Esophagus muscularis mucosa (tissue), 4 donors: ENCODE measurements around the gene PRKD1. TPM values are rescaled to one million over a fixed set of nuclear protein-coding genes. Genes with fewer than 3 reads are reported as not detected.
A peak's percentile ranks its signal among the peaks of the same experiment; 100 is the strongest.

Source experiments
- DNase-seq: peaks from one replicate; pipeline ENCODE4 v3.0.0-alpha.2; 2017; ENCODE audit errors: extremely low spot score
- H3K27ac ChIP-seq, 4 donors: fragments of 200-600 bp; sonication (generic); replicated peaks in 1 of 4; 1 replicate in 3 of 4; 2 replicates in 1 of 4; pipeline ENCODE4 v1.5.1; 2016 to 2019; ENCODE audit warnings: mild to moderate bottlenecking in 1 of 4
- H3K27me3 ChIP-seq, 4 donors: fragments of 200-600 bp; sonication (generic); one replicate each; pipeline versions ENCODE4 v1.5.1 to v1.6.0; 2016 to 2019
- H3K36me3 ChIP-seq, 4 donors: fragments of 200-600 bp; sonication (generic); one replicate each; pipeline ENCODE4 v1.5.1; 2016 to 2019
- H3K4me1 ChIP-seq, 4 donors: fragments of 200-600 bp; sonication (generic); one replicate each; pipeline ENCODE4 v1.5.1; 2016 to 2019
- H3K4me3 ChIP-seq, 4 donors: fragments of 200-600 bp; sonication (generic); 1 replicate in 2 of 4; 2 replicates in 2 of 4; pipeline ENCODE4 v1.5.1; 2016 to 2019; ENCODE audit warnings: mild to moderate bottlenecking in 4 of 4, moderate library complexity in 1 of 4
- H3K9me3 ChIP-seq, 4 donors: fragments of 200-600 bp; sonication (generic); 1 replicate in 3 of 4; 2 replicates in 1 of 4; pipeline ENCODE4 v1.5.1; 2016 to 2019
- CTCF ChIP-seq, 3 experiments: fragments of 200-600 bp in 2 of 3; fragments of 450-650 bp in 1 of 3; sonication (generic) in 2 of 3; IDR thresholded peaks; one replicate each; pipeline ENCODE4 v1.5.1; 2017 to 2019; ENCODE audit warnings: antibody characterized with exemption in 3 of 3, mild to moderate bottlenecking in 2 of 3, moderate library complexity in 1 of 3
- EP300 ChIP-seq: sonication (generic); formaldehyde crosslinking; IDR thresholded peaks from one replicate; pipeline ENCODE4 v1.6.1; 2017; ENCODE audit warnings: antibody characterized with exemption
- POLR2A ChIP-seq: fragments of 450-650 bp; IDR thresholded peaks from one replicate; pipeline ENCODE4 v1.6.1; 2017; ENCODE audit warnings: antibody characterized with exemption, moderate library complexity, mild to moderate bottlenecking, low read depth
- POLR2AphosphoS5 ChIP-seq, 2 donors: sonication (generic); formaldehyde crosslinking; IDR thresholded peaks; one replicate each; pipeline ENCODE4 v1.6.1; 2017; ENCODE audit warnings: antibody characterized with exemption in 2 of 2
- WGBS: methylation state at CpG from one replicate; pipeline ENCODE4 v1.1.5; 2018; 5-methylcytosine and 5-hydroxymethylcytosine counted together
- intact Hi-C: fragments of 100-400 bp; cut with DNase I; formaldehyde crosslinking; loops from one replicate; pipeline ENCODE4 v1.15.1; 2023
- total RNA-seq, 4 donors: library from RNA; depleted of rRNA; stranded (reverse); fragments of >200 nt; gene quantifications; one replicate each; pipeline versions ENCODE4 v1.1.0 to v1.2.1, GENCODE V29; 2016

Gene PRKD1
- total RNA-seq, 4 donors from 2014 or later = 10.4 to 18.7 (median 14.0) TPM

- no peak overlapping the region for H3K27ac ChIP-seq
- intact Hi-C loops = no loop called here
- no peak for TF ChIP-seq POLR2A
- no peak for TF ChIP-seq EP300
- no peak for TF ChIP-seq CTCF (IDR thresholded peaks at IDR 0.05)
- no peak for TF ChIP-seq POLR2AphosphoS5 (IDR thresholded peaks at IDR 0.05)
- H3K4me1 ChIP-seq = peaks cover 0 to 9% (median 0%) of the 10 kb centered on the region in 4 donors
- DNase-seq = no peak
- H3K9me3 ChIP-seq = no peaks in the 10 kb centered on the region
- no peaks in the 10 kb centered on the region for H3K27me3 ChIP-seq
- peaks cover 0 to 3% (median 0%) of the 10 kb centered on the region in 4 donors for H3K36me3 ChIP-seq
- no peak overlapping the region for H3K4me3 ChIP-seq
- WGBS = 30% methylated on average over 4 of the region's 4 CpGs
Observed at GRCh38 chr14:29576927-29577326, 350.7 kb downstream of the PRKD1 start.

GRCh38 chr14:29569194-29569593, 358.5 kb downstream of the PRKD1 start:
- TF ChIP-seq POLR2A (no peak), POLR2AphosphoS5 (IDR thresholded peaks at IDR 0.05) (no peak), CTCF (IDR thresholded peaks at IDR 0.05) (no peak), EP300 (no peak)

GRCh38 chr14:29566194-29566593, 361.5 kb downstream of the PRKD1 start:
- H3K9me3 ChIP-seq = peaks cover 0 to 11% (median 9%) of the 10 kb centered on the region in 4 donors
- 85% methylated on average over 1 of the region's 1 CpG for WGBS
- no peaks in the 10 kb centered on the region for H3K27me3 ChIP-seq
- no peak for DNase-seq
- H3K36me3 ChIP-seq = no peaks in the 10 kb centered on the region
- no peak for TF ChIP-seq POLR2AphosphoS5 (IDR thresholded peaks at IDR 0.05)
- no peak for TF ChIP-seq POLR2A
- intact Hi-C loops = no loop called here
- H3K27ac ChIP-seq = no peak overlapping the region
- H3K4me3 ChIP-seq = no peak overlapping the region
- H3K4me1 ChIP-seq = no peaks in the 10 kb centered on the region

More at GRCh38 chr14:29569194-29569593, 358.5 kb downstream of the PRKD1 start:
- no peaks in the 10 kb centered on the region for H3K4me1 ChIP-seq
- no peak overlapping the region for H3K4me3 ChIP-seq
- 84% methylated on average over 2 of the region's 2 CpGs for WGBS
- intact Hi-C loops = no loop called here
- no peaks in the 10 kb centered on the region for H3K27me3 ChIP-seq
- no peak for DNase-seq
- H3K9me3 ChIP-seq = peaks cover 0 to 11% (median 9%) of the 10 kb centered on the region in 4 donors
- H3K27ac ChIP-seq = no peak overlapping the region
- no peaks in the 10 kb centered on the region for H3K36me3 ChIP-seq

GRCh38 chr14:29558516-29558915, 369.1 kb downstream of the PRKD1 start:
- H3K36me3 ChIP-seq = no peaks in the 10 kb centered on the region
- peaks cover 0 to 21% (median 19%) of the 10 kb centered on the region in 4 donors for H3K4me1 ChIP-seq
- 46% methylated on average over 4 of the region's 4 CpGs for WGBS
- DNase-seq = no peak
- intact Hi-C loops = no loop called here
- TF ChIP-seq POLR2A (no peak), CTCF (IDR thresholded peaks at IDR 0.05) (no peak), EP300 (no peak), POLR2AphosphoS5 (IDR thresholded peaks at IDR 0.05) (no peak)
- peak overlapping the region in 1 of 4 donors; percentile 62 for H3K27ac ChIP-seq
- no peak overlapping the region for H3K4me3 ChIP-seq
- no peaks in the 10 kb centered on the region for H3K9me3 ChIP-seq
- H3K27me3 ChIP-seq = no peaks in the 10 kb centered on the region

- 88% methylated on average over 3 of the region's 3 CpGs for WGBS
Observed at GRCh38 chr14:29554335-29554734, 373.3 kb downstream of the PRKD1 start.

More at GRCh38 chr14:29554335-29554734, 373.3 kb downstream of the PRKD1 start:
- intact Hi-C loops = loop anchor here (5.0 kb wide), 2 partner anchors 373 to 718 kb away; partner anchors contain the start of gene PRKD1
- Histone ChIP-seq H3K27ac (no peak overlapping the region), H3K9me3 (no peaks in the 10 kb centered on the region), H3K27me3 (no peaks in the 10 kb centered on the region), H3K4me1 (peaks cover 0 to 32% (median 29%) of the 10 kb centered on the region in 4 donors), H3K36me3 (no peaks in the 10 kb centered on the region), H3K4me3 (no peak overlapping the region)
- TF ChIP-seq EP300 (no peak), POLR2AphosphoS5 (IDR thresholded peaks at IDR 0.05) (no peak), CTCF (IDR thresholded peaks at IDR 0.05) (no peak), POLR2A (no peak)
- DNase-seq = no peak
